SK-N-SH treated with all-trans-retinoic acid at 6 μM for 48 hours (cell line): ENCODE measurements around the gene LRMDA.

Source experiments
- ATAC-seq: fragments of 200-7000 bp; cut with Tn5 transposase; 3 replicates; pipeline ENCODE4 v1.9.1; 2020; ENCODE audit warnings: mild to moderate bottlenecking, moderate library complexity
- ARNTL ChIP-seq: fragments of 450-650 bp; formaldehyde crosslinking; IDR thresholded peaks from 2 replicates; pipeline ENCODE4 v1.5.0; 2020; ENCODE audit warnings: low read depth, mild to moderate bottlenecking, moderate library complexity, borderline replicate concordance
- BACH2 ChIP-seq: fragments of 250-450 bp; sonication (Bioruptor Pico); IDR thresholded peaks from 2 replicates; pipeline ENCODE4 v1.9.0; 2021; ENCODE audit warnings: mild to moderate bottlenecking, borderline replicate concordance
- CREB5 ChIP-seq: fragments of 250-450 bp; sonication (Bioruptor Pico); IDR thresholded peaks from 2 replicates; pipeline ENCODE4 v1.5.1; 2020; ENCODE audit warnings: low read depth, mild to moderate bottlenecking, moderate library complexity
- CSDC2 ChIP-seq: fragments of 250-450 bp; sonication (Bioruptor Pico); IDR thresholded peaks from 2 replicates; pipeline ENCODE4 v1.5.0; 2020; ENCODE audit warnings: mild to moderate bottlenecking, moderate library complexity
- CSRNP3 ChIP-seq: fragments of 250-450 bp; sonication (Bioruptor Pico); IDR thresholded peaks from 2 replicates; pipeline ENCODE4 v1.5.1; 2021; ENCODE audit warnings: mild to moderate bottlenecking, moderate library complexity
- ESRRG ChIP-seq: fragments of 250-450 bp; sonication (Bioruptor Pico); IDR thresholded peaks from 2 replicates; pipeline ENCODE4 v1.6.1; 2021; ENCODE audit warnings: mild to moderate bottlenecking
- GLIS3 ChIP-seq: fragments of 250-450 bp; sonication (Bioruptor Pico); IDR thresholded peaks from 2 replicates; pipeline ENCODE4 v1.5.0; 2020; ENCODE audit warnings: mild to moderate bottlenecking, moderate library complexity
- ISL1 ChIP-seq: fragments of 250-450 bp; sonication (Bioruptor Pico); IDR thresholded peaks from 2 replicates; pipeline ENCODE4 v2.1.2; 2022; ENCODE audit warnings: mild to moderate bottlenecking, moderate library complexity
- OSR1 ChIP-seq: fragments of 250-450 bp; sonication (Bioruptor Pico); IDR thresholded peaks from 2 replicates; pipeline ENCODE4 v1.8.0; 2022; ENCODE audit warnings: moderate library complexity, mild to moderate bottlenecking, inconsistent platforms
- PATZ1 ChIP-seq: fragments of 250-450 bp; sonication (Bioruptor Pico); IDR thresholded peaks from 2 replicates; pipeline ENCODE4 v1.8.0; 2020; ENCODE audit warnings: mild to moderate bottlenecking, moderate library complexity, borderline replicate concordance
- PPARA ChIP-seq: fragments of 250-450 bp; sonication (Bioruptor Pico); IDR thresholded peaks from 2 replicates; pipeline ENCODE4 v1.5.0; 2020; ENCODE audit warnings: mild to moderate bottlenecking, borderline replicate concordance
- RARB ChIP-seq: fragments of 250-450 bp; sonication (Bioruptor Pico); IDR thresholded peaks from 2 replicates; pipeline ENCODE4 v1.8.0; 2021; ENCODE audit warnings: mild to moderate bottlenecking, moderate library complexity
- SNAI2 ChIP-seq: fragments of 250-450 bp; sonication (Bioruptor Pico); IDR thresholded peaks from 2 replicates; pipeline ENCODE4 v1.5.0; 2020; ENCODE audit warnings: mild to moderate bottlenecking, moderate library complexity
- TCF4 ChIP-seq: fragments of 250-450 bp; sonication (Bioruptor Pico); IDR thresholded peaks from 2 replicates; pipeline ENCODE4 v1.8.0; 2021; ENCODE audit warnings: mild to moderate bottlenecking, moderate library complexity, borderline replicate concordance
- TOX ChIP-seq: fragments of 250-450 bp; sonication (Bioruptor Pico); IDR thresholded peaks from 2 replicates; pipeline ENCODE4 v1.8.0; 2021; ENCODE audit warnings: mild to moderate bottlenecking, moderate library complexity, borderline replicate concordance
- ZC3H10 ChIP-seq: fragments of 250-450 bp; sonication (Bioruptor Pico); IDR thresholded peaks from 2 replicates; pipeline ENCODE4 v1.5.1; 2021; ENCODE audit warnings: mild to moderate bottlenecking, moderate library complexity
- ZFP3 ChIP-seq: fragments of 250-450 bp; sonication (Bioruptor Pico); IDR thresholded peaks from 2 replicates; pipeline ENCODE4 v1.5.0; 2020; ENCODE audit warnings: mild to moderate bottlenecking, moderate library complexity
- ZFP30 ChIP-seq: fragments of 450-650 bp; formaldehyde crosslinking; IDR thresholded peaks from 2 replicates; pipeline ENCODE4 v1.5.0; 2022; ENCODE audit warnings: mild to moderate bottlenecking, moderate library complexity
- ZNF565 ChIP-seq: fragments of 450-650 bp; formaldehyde crosslinking; conservative IDR thresholded peaks from 2 replicates; pipeline ENCODE4 v1.5.0; 2020; ENCODE audit warnings: low read depth, mild to moderate bottlenecking, moderate library complexity
- ZNF70 ChIP-seq: fragments of 450-650 bp; formaldehyde crosslinking; IDR thresholded peaks from 2 replicates; pipeline ENCODE4 v1.5.0; 2020; ENCODE audit warnings: mild to moderate bottlenecking, moderate library complexity
- ZNF8 ChIP-seq: fragments of 450-650 bp; formaldehyde crosslinking; IDR thresholded peaks from 2 replicates; pipeline ENCODE4 v1.5.0; 2020; ENCODE audit warnings: mild to moderate bottlenecking, moderate library complexity
- TF ChIP-seq, protein P1 (sequence below): fragments of 250-450 bp; sonication (Bioruptor Pico); IDR thresholded peaks from 2 replicates; pipeline ENCODE4 v1.5.0; 2020; ENCODE audit warnings: mild to moderate bottlenecking, moderate library complexity
- TF ChIP-seq, protein P2 (sequence below): fragments of 250-450 bp; sonication (Bioruptor Pico); IDR thresholded peaks from 2 replicates; pipeline ENCODE4 v1.8.0; 2021; ENCODE audit warnings: low read depth, mild to moderate bottlenecking, moderate library complexity, borderline replicate concordance

Gene LRMDA

DNA sequence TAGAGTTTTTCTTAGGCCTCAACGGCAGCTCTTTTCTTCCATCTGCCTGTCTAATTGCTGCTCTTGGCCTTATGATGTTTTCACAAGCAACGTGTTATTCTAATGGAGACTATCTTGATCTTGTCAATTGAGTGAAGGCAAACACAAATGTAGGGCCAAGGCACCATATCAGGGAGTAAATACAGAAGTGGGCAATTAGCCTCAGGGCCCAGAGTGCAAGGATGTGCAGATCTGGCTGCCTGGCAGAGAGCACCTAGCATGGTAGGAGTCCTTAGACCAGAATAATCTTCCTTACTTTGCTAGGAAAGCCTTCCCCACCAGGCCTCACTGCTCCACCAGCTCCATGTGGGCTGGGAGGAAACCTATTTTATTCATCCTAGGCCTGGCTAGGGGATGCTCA is 590.9 kb downstream of the LRMDA start:
- peak; percentile 58 for ATAC-seq
- no peak for TF ChIP-seq ESRRG (CRISPR knock-in tag)
- TF ChIP-seq OSR1 (CRISPR knock-in tag), result no peak
- TF ChIP-seq, protein P1, sequence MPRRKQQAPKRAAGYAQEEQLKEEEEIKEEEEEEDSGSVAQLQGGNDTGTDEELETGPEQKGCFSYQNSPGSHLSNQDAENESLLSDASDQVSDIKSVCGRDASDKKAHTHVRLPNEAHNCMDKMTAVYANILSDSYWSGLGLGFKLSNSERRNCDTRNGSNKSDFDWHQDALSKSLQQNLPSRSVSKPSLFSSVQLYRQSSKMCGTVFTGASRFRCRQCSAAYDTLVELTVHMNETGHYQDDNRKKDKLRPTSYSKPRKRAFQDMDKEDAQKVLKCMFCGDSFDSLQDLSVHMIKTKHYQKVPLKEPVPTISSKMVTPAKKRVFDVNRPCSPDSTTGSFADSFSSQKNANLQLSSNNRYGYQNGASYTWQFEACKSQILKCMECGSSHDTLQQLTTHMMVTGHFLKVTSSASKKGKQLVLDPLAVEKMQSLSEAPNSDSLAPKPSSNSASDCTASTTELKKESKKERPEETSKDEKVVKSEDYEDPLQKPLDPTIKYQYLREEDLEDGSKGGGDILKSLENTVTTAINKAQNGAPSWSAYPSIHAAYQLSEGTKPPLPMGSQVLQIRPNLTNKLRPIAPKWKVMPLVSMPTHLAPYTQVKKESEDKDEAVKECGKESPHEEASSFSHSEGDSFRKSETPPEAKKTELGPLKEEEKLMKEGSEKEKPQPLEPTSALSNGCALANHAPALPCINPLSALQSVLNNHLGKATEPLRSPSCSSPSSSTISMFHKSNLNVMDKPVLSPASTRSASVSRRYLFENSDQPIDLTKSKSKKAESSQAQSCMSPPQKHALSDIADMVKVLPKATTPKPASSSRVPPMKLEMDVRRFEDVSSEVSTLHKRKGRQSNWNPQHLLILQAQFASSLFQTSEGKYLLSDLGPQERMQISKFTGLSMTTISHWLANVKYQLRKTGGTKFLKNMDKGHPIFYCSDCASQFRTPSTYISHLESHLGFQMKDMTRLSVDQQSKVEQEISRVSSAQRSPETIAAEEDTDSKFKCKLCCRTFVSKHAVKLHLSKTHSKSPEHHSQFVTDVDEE, result no peak
- TF ChIP-seq TOX (CRISPR knock-in tag), result no peak
- no peak for TF ChIP-seq PPARA (CRISPR knock-in tag)
- no peak for TF ChIP-seq ZNF70
- no peak for TF ChIP-seq PATZ1 (CRISPR knock-in tag)
- no peak for TF ChIP-seq SNAI2 (CRISPR knock-in tag)
- TF ChIP-seq ISL1 (CRISPR knock-in tag), result no peak
- TF ChIP-seq ZNF8 (CRISPR knock-in tag), result no peak

GRCh38 chr10:76023007-76023406 is 591.6 kb downstream of the LRMDA start:
- 0 out of 2 replicates have a peak, but pooled peaks have one; percentile 30 for TF ChIP-seq TCF4
- TF ChIP-seq PPARA (CRISPR knock-in tag), result no peak
- no peak for TF ChIP-seq CREB5 (CRISPR knock-in tag)
- TF ChIP-seq, protein P2, sequence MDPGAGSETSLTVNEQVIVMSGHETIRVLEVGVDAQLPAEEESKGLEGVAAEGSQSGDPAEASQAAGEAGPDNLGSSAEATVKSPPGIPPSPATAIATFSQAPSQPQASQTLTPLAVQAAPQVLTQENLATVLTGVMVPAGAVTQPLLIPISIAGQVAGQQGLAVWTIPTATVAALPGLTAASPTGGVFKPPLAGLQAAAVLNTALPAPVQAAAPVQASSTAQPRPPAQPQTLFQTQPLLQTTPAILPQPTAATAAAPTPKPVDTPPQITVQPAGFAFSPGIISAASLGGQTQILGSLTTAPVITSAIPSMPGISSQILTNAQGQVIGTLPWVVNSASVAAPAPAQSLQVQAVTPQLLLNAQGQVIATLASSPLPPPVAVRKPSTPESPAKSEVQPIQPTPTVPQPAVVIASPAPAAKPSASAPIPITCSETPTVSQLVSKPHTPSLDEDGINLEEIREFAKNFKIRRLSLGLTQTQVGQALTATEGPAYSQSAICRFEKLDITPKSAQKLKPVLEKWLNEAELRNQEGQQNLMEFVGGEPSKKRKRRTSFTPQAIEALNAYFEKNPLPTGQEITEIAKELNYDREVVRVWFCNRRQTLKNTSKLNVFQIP, result no peak
- no peak for TF ChIP-seq ZNF565 (CRISPR knock-in tag)
- no peak for TF ChIP-seq RARB (CRISPR knock-in tag)
- TF ChIP-seq ESRRG (CRISPR knock-in tag), result no peak
- peak; percentile 65; the same call in 1 of the 2 replicates for TF ChIP-seq GLIS3 (CRISPR knock-in tag)
- peak; percentile 65; the same call in 1 of the 2 replicates for TF ChIP-seq SNAI2 (CRISPR knock-in tag)
- TF ChIP-seq, protein P1, result 0 out of 2 replicates have a peak, but pooled peaks have one; percentile 23
- TF ChIP-seq ISL1 (CRISPR knock-in tag), result peak; percentile 92
- no peak for TF ChIP-seq TOX (CRISPR knock-in tag)
- TF ChIP-seq CSDC2 (CRISPR knock-in tag), result no peak
- TF ChIP-seq ZC3H10, result no peak
- peak; percentile 27; the same call in 1 of the 2 replicates for TF ChIP-seq ZNF8 (CRISPR knock-in tag)
- TF ChIP-seq ZFP30 (CRISPR knock-in tag), result no peak
- no peak for TF ChIP-seq CSRNP3 (CRISPR knock-in tag)
- TF ChIP-seq ARNTL (CRISPR knock-in tag), result no peak
- 0 out of 2 replicates have a peak, but pooled peaks have one; percentile 42 for TF ChIP-seq ZFP3 (CRISPR knock-in tag)
- no peak for TF ChIP-seq ZNF70
- no peak for TF ChIP-seq PATZ1 (CRISPR knock-in tag)
- no peak for TF ChIP-seq OSR1 (CRISPR knock-in tag)
- no peak for TF ChIP-seq BACH2 (CRISPR knock-in tag)
- ATAC-seq, result peak; percentile 88
